ENCODE measurements around the gene ARMC12.

The ARMC12 gene

GRCh38 chr6:35778437-35778836 lies 41.6 kb downstream of the ARMC12 start:
- DNase-seq, result no peak

- DNase-seq, result no peak
Observed at GRCh38 chr6:35780719-35781118, 43.9 kb downstream of the ARMC12 start, which contains the start of gene CLPSL1. Gene CLPSL1 (plus strand): TSS chr6:35781019. CDS start chr6:35781111, 92 bp downstream.

- no peak for DNase-seq
Observed at GRCh38 chr6:35781290-35781689, 44.5 kb downstream of the ARMC12 start.

- no peak for DNase-seq
Observed at GRCh38 chr6:35782424-35782823, 45.6 kb downstream of the ARMC12 start.

- DNase-seq, result no peak
Observed at GRCh38 chr6:35784200-35784599, 47.4 kb downstream of the ARMC12 start.

GRCh38 chr6:35786272-35786671 lies 49.4 kb downstream of the ARMC12 start:
- DNase-seq, result no peak

- no peak for DNase-seq
Observed at GRCh38 chr6:35786810-35787209, 50.0 kb downstream of the ARMC12 start.

GRCh38 chr6:35787266-35788218 lies 50.7 kb downstream of the ARMC12 start:
- no peak for DNase-seq

- DNase-seq, result no peak
Observed at GRCh38 chr6:35788423-35788982, 51.7 kb downstream of the ARMC12 start.

GRCh38 chr6:35790683-35791082 lies 53.9 kb downstream of the ARMC12 start:
- DNase-seq, result no peak

GRCh38 chr6:35794536-35795452 lies 58.0 kb downstream of the ARMC12 start:
- no peak for DNase-seq

GRCh38 chr6:35795453-35796071 lies 58.7 kb downstream of the ARMC12 start:
- DNase-seq, result no peak

GRCh38 chr6:35796236-35796635 lies 59.4 kb downstream of the ARMC12 start:
- no peak for DNase-seq

- DNase-seq, result no peak
Observed at GRCh38 chr6:35797837-35798526, 61.1 kb downstream of the ARMC12 start.
